ENCODE measurements around the gene APBB3. TPM values are rescaled to one million over a fixed set of nuclear protein-coding genes. Genes with fewer than 3 reads are reported as not detected.

The APBB3 gene
- total RNA-seq, 1 experiment from 2014 or later, result 9.2 TPM

DNA sequence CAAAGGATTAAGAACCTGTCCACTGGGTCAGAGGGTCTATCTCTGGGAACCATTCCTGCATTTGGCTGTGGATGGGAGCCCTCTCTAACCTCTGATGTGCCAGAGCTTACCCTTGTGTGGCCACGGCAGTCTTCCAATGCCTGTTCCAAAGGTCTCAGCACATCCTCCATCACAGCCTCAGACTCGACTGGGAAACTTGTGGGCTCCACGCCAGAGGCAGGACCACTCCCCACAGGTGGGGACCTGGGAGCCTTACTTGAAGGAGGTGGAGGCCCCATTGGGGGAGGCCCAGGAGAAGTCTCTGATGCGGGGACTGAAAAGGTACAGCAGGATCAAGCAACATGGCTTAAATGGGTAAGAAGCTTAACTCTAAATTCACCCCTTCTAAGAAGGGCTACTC, 12.5 kb downstream of the APBB3 start:
- peaks cover 26% of the 10 kb centered on the region for H3K36me3 ChIP-seq (replicated peaks; ENCODE audit: control insufficient read depth, insufficient read depth, low read length)
- no peak overlapping the region for H3K4me3 ChIP-seq (ENCODE audit: insufficient read depth, low read depth, low read length)
- no peak for DNase-seq
- H3K27me3 ChIP-seq (ENCODE audit: control insufficient read depth, insufficient read depth, low read length), result no peaks in the 10 kb centered on the region

DNA sequence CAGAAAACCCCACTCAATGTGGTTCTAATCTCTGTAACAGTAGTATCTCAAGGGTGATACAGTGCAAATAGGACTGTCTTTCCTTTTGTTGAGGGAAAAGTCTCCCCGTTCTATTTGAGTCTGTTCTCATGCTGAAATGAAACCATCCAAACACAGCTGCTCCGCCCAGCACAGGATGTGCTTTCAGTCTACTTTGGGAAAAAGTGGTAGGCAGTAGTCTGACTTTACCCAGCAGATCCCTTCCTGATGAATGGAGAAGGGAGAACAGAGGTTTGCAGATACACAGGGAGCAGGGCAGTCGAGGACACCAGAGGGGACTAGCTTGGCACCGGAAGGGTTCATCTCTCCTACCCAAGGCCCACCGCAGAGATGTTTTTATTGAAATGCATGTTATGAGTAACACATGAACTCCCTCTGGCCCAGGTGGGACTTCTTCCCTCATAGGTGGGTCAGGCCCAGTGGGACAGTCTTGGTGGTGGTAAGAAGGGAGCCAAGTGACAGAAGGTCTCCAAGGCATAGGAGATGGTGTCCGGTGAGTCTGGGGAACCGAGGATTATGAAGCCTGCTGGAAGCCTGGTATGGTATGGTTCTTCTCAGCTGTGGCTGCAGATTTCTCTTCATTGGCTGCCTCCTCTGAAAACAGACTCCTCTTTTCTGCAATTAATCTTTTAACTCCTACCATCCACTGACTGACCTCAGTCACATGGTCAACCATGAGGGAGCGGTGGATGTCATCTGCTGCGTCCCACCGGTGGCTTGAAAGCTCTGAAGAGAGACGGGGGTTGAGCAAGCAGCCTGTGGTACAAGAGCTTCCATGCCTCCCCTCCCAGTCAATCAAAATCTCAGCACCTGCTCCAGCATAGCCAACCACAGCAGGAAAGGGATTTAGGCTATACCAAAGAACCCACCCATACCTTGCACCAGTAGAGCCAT, 14.0 kb downstream of the APBB3 start:
- H3K27me3 ChIP-seq (ENCODE audit: control insufficient read depth, insufficient read depth, low read length), result no peaks in the 10 kb centered on the region
- H3K36me3 ChIP-seq (replicated peaks; ENCODE audit: control insufficient read depth, insufficient read depth, low read length), result peaks cover 26% of the 10 kb centered on the region
- DNase-seq, result no peak
- no peak overlapping the region for H3K4me3 ChIP-seq (ENCODE audit: insufficient read depth, low read depth, low read length)

DNA sequence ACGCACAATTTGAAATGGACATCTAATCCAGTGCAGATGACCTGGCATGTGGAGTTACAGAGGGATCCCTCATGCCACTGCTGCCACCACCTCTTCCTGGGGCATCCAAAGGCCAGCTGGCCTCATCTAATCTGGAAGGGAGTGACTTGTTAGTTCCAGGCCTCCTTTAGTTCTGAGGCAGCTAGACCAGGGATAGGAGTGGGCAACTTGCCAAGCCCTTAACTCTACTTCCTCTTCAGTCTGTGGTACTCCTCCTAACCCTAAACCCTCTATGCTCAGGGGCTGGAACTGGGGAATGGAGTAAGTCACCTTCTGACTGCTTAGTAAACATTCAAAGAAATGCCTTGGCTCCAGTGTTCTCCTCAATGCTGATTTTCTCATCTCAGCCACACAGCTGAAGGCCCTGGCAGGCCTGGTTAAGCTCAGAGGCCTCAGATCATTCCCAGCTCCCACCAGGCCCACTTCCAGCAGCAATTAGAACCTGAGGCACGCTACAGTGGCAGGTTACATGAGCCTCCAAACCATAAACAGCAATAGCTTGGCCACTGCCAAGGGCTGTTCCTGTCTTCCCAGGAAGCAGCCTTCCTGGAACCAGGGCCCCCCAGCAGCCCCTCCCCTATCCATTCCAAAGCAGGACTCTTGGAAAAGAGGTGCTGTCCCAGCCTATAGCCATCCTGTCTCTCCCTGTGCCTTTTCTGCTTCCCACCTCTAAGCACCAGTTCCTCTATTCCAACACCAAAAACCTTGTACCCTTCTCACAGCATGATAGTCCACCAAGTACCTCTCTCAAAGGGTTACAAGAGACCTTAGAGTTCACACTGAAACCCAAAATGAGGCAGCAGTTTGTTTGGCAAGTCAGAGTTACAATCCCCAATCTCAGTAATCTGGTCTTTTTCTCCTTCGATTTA, 14.9 kb downstream of the APBB3 start:
- no peaks in the 10 kb centered on the region for H3K27me3 ChIP-seq (ENCODE audit: control insufficient read depth, insufficient read depth, low read length)
- peaks cover 26% of the 10 kb centered on the region for H3K36me3 ChIP-seq (replicated peaks; ENCODE audit: control insufficient read depth, insufficient read depth, low read length)
- no peak for DNase-seq
- H3K4me3 ChIP-seq (ENCODE audit: insufficient read depth, low read depth, low read length), result no peak overlapping the region

DNA sequence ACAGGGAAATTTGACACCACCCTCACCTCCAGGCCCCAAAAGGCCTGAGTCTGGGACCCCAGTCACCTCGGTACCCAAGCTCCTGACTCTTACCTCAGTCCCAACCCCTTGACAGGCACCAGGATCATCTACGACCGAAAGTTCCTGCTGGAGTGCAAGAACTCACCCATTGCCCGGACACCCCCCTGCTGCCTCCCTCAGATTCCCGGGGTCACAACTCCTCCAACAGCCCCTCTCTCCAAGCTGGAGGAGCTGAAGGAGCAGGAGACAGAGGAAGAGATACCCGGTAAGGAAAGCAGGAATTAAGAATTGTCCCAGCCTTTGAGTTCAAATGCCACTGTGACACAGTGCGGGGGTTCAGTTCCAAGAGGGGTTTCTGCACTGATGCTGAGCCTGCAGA, 15.6 kb downstream of the APBB3 start:
- Histone ChIP-seq H3K27me3 (ENCODE audit: control insufficient read depth, insufficient read depth, low read length) (no peaks in the 10 kb centered on the region), H3K4me3 (ENCODE audit: insufficient read depth, low read depth, low read length) (no peak overlapping the region), H3K36me3 (replicated peaks; ENCODE audit: control insufficient read depth, insufficient read depth, low read length) (peaks cover 23% of the 10 kb centered on the region)
- no peak for DNase-seq

DNA sequence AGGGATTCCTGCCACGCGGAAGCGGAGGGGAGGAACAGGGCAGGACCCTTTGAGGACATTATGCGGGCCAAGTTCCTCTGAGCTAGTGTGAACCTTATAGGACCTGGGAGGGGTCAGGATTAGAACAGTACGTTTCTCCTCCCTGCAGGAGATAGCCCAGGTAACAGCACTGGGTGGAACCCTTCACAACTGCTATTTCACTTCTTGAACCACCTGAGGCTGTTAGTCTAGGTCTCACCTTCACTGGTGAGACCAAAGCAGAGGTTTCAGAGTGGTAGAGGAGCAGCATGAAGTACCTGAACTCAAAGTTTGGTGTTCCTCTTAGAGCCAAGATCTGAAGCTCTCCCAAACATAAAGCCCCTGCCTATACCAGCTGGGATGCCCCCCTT, 16.1 kb downstream of the APBB3 start:
- Histone ChIP-seq H3K27me3 (ENCODE audit: control insufficient read depth, insufficient read depth, low read length) (no peaks in the 10 kb centered on the region), H3K36me3 (replicated peaks; ENCODE audit: control insufficient read depth, insufficient read depth, low read length) (peaks cover 21% of the 10 kb centered on the region), H3K4me3 (ENCODE audit: insufficient read depth, low read depth, low read length) (peak overlapping the region; percentile 52)
- no peak for DNase-seq

DNA sequence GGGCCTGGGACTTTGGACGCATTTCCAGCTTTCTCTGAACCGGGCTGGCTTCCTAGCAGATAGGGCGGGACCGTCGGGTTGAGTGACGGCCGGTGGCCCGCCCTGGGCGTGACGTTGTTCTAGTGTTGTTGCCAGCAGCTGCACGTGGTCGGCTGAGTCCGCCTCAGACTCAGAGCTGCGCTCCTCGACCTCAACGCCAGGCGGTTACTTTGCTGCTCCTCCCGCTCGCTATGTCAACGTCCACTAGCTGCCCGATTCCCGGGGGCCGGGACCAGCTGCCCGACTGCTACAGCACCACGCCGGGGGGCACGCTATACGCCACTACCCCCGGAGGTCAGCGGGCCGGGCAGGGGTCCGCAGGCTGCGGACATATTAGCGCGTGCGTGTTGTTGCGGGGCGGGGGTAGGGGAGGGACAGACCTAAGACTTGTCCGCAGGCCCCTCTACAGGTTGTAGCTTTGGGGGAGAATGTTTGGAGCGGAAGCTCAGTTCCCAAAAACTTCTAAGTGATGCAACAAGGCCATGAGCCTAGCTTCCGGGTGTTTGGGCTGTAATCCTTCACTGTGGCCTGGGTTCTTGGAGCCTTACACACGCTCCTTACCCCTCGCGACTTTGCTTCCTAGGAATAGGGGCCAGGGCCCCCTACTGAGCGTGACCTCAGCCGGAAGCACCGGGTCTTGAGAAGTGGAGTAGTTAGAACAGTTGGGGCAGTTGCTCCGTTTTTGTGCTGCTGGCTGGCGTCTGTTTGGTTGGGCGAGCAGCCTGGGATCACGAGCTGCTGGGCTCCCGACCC, 16.7 kb downstream of the APBB3 start, which contains the start of gene EIF4EBP3:
Gene EIF4EBP3 (plus strand): TSS at position 155 of the 792 bp plus-strand sequence. CDS start 76 bp downstream, at position 231.
- Histone ChIP-seq H3K27me3 (ENCODE audit: control insufficient read depth, insufficient read depth, low read length) (no peaks in the 10 kb centered on the region), H3K4me3 (ENCODE audit: insufficient read depth, low read depth, low read length) (peak within 1 kb of the TSS; percentile 52), H3K36me3 (replicated peaks; ENCODE audit: control insufficient read depth, insufficient read depth, low read length) (peaks cover 21% of the 10 kb centered on the region)
- DNase-seq, result peak; percentile 94

DNA sequence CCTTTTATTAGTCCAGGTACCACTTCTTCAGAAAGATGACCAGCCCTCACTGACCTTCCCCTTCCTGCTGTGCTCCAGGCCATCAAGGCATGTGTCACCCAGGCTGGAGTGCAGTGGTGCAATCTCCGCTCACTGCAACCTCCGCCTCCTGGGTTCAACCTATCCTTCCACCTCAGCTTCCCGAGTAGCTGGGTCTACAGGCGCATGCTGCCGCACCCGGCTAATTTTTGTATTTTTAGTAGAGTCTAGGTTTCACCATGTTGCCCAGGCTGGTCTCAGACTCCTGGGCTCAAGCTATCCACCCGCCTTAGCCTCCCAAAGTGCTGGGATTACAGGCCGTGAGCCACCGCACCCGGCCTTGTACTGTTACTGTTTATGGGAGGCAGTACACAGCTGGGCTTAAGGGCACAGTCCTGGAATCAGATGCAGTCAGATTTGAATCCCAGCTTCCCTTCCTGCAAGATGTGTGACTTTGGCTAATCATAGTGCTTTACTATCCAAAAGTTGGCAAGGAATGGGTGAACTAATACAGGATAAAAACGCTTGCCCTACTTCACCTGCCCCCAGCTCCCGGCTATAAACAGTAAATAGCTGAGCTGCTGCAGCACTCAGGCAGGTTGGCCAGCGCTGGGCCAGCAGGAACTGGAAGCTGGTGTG, 17.4 kb downstream of the APBB3 start:
- no peak for DNase-seq
- Histone ChIP-seq H3K27me3 (ENCODE audit: control insufficient read depth, insufficient read depth, low read length) (no peaks in the 10 kb centered on the region), H3K36me3 (replicated peaks; ENCODE audit: control insufficient read depth, insufficient read depth, low read length) (peaks cover 21% of the 10 kb centered on the region), H3K4me3 (ENCODE audit: insufficient read depth, low read depth, low read length) (no peak overlapping the region)

DNA sequence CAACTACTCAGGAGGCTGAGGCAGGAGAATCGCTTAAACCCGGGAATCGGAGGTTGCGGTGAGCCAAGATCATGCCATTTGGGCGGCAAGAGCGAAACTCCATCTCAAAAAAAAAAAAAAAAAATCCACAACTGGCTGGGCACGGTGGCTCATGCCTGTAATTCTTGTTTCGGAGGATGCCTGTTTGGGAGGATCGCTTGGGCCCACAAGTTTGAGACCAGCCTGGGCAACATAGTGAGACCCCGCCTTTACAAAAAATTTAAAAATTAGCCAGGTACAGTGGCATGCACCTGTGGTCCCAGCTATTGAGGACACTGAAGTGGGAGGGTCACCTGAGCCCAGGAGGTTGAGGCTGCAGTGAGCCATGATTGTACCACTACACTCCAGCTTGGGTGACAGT, 18.8 kb downstream of the APBB3 start:
- Histone ChIP-seq H3K36me3 (replicated peaks; ENCODE audit: control insufficient read depth, insufficient read depth, low read length) (peaks cover 10% of the 10 kb centered on the region), H3K27me3 (ENCODE audit: control insufficient read depth, insufficient read depth, low read length) (no peaks in the 10 kb centered on the region), H3K4me3 (ENCODE audit: insufficient read depth, low read depth, low read length) (no peak overlapping the region)
- DNase-seq, result no peak

DNA sequence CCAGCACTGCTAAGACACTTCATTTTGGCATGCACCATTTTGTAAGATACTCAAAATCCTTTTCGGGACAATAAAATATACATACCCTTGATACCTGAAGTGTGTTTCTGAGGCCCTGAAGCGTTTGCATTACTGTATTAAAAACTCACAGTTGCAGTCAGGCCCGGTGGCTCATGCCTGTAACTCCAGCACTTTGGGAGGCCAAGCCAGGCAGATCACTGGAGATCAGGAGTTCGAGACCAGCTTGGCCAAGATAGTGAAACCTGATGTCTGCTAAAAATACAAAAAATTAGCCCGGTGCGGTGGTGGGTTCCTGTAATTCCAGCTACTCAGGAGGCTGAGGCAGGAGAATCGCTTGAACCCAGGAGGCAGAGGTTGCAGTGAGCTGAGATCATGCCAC, 19.4 kb downstream of the APBB3 start:
- no peak for DNase-seq

DNA sequence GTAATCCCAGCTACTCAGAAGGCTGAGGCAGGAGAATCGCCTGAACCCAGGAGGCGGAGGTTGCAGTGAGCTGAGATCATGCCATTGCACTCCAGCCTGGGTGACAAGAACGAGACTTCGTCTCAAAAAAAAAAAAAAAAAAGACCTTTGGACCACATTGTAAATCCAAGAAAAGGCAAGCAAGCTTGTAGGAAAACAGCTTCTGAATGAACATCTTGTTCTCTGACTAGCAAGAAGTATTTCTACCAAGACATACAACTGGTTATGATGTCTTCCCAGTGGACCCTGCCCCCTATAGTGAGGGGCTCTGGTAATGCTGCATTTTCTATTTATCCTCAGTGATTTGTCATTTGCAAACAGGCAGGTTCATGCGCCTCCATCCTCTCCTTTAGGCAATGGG, 21.4 kb downstream of the APBB3 start:
- peaks cover 13% of the 10 kb centered on the region for H3K36me3 ChIP-seq (replicated peaks; ENCODE audit: control insufficient read depth, insufficient read depth, low read length)
- H3K4me3 ChIP-seq (ENCODE audit: insufficient read depth, low read depth, low read length), result no peak overlapping the region
- DNase-seq, result no peak
- H3K27me3 ChIP-seq (ENCODE audit: control insufficient read depth, insufficient read depth, low read length), result no peaks in the 10 kb centered on the region

More for the DNA sequence above, 19.4 kb downstream of the APBB3 start:
- no peak overlapping the region for H3K4me3 ChIP-seq (ENCODE audit: insufficient read depth, low read depth, low read length)
- no peaks in the 10 kb centered on the region for H3K27me3 ChIP-seq (ENCODE audit: control insufficient read depth, insufficient read depth, low read length)
- H3K36me3 ChIP-seq (replicated peaks; ENCODE audit: control insufficient read depth, insufficient read depth, low read length), result peaks cover 7% of the 10 kb centered on the region

DNA sequence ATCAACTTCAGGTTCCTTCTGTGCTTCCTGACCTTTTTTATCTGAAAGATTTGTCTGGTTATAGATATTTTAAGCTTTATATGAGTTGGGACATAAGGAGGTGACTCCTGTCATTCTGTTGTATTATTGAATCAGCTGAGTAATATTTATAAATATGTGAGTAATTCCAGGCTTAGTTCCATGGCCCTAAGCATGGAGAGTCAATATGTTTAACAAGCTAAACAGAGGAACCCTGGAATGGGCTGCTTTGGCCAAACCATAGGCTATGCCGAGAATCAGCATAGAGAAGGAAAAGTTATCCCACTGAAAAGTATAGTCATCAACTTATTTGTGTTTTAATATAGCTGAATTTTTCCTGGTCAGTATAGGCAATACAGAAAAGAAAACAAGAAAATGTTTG, 24.2 kb downstream of the APBB3 start:
- DNase-seq, result no peak
- no peak overlapping the region for H3K4me3 ChIP-seq (ENCODE audit: insufficient read depth, low read depth, low read length)
- peaks cover 19% of the 10 kb centered on the region for H3K36me3 ChIP-seq (replicated peaks; ENCODE audit: control insufficient read depth, insufficient read depth, low read length)
- no peaks in the 10 kb centered on the region for H3K27me3 ChIP-seq (ENCODE audit: control insufficient read depth, insufficient read depth, low read length)

DNA sequence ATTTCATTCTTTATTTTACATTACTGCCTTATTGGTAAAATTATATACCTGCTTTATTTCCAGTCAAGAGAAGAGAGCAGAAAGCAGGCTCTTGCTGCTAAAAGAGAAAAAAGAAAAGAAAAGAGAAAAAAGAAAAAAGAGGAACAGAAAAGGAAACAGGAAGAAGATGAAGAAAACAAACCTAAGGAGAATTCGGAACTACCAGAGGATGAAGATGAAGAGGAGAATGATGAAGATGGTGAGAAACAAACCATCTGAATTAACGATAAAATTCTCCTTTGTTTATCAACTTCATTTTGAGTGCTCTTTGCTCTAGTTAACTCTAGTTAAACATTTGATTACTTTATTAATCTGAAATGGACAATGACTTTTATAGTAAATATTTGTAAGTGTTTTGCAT, 40.4 kb downstream of the APBB3 start:
- DNase-seq, result no peak
- H3K36me3 ChIP-seq (replicated peaks; ENCODE audit: control insufficient read depth, insufficient read depth, low read length), result peaks cover 18% of the 10 kb centered on the region
- no peak overlapping the region for H3K4me3 ChIP-seq (ENCODE audit: insufficient read depth, low read depth, low read length)
- no peaks in the 10 kb centered on the region for H3K27me3 ChIP-seq (ENCODE audit: control insufficient read depth, insufficient read depth, low read length)

DNA sequence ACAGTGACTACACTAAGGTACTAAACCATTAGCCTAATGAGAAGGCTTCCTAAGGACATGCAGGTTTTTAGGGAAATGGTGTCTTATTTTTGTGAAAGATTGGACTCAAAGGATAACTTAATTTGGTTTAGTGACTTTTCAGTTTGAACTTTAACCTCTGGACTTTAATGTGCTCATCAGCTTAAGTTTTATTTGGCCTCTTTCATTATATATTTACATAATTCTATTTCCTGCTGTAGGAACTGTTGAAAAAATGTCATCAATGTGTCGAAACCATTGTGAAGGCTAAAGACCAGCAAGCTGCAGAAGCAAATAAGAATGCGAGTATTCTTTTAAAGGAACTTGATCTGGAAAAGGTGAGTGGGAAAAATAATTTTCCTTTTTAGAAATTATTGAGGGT, 51.3 kb downstream of the APBB3 start:
- Histone ChIP-seq H3K36me3 (replicated peaks; ENCODE audit: control insufficient read depth, insufficient read depth, low read length) (peaks cover 9% of the 10 kb centered on the region), H3K4me3 (ENCODE audit: insufficient read depth, low read depth, low read length) (no peak overlapping the region), H3K27me3 (ENCODE audit: control insufficient read depth, insufficient read depth, low read length) (no peaks in the 10 kb centered on the region)
- no peak for DNase-seq

DNA sequence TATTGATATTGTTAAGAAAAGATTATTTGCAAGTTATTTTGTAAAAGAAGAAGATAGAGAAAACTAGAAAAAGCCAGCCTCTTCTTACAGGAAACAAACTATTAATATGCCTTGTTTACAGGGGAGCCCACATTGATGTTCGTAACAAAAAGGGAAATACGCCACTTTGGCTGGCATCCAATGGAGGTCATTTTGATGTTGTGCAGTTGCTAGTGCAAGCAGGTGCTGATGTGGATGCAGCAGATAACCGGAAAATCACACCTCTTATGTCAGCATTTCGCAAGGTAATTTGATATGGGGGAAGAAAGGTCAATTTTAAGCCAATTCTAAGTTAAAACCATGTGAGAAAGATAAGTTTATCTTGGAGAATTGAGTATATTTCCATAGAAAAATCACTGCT, 54.5 kb downstream of the APBB3 start:
- peaks cover 16% of the 10 kb centered on the region for H3K36me3 ChIP-seq (replicated peaks; ENCODE audit: control insufficient read depth, insufficient read depth, low read length)
- no peak for DNase-seq
- no peak overlapping the region for H3K4me3 ChIP-seq (ENCODE audit: insufficient read depth, low read depth, low read length)
- H3K27me3 ChIP-seq (ENCODE audit: control insufficient read depth, insufficient read depth, low read length), result no peaks in the 10 kb centered on the region
